GM12892 (cell line): ENCODE results near the gene PPP2R1B.

Experiments used
- POLR2A ChIP-seq: IDR thresholded peaks from 2 replicates; pipeline ENCODE4 v1.6.1; 2011; ENCODE audit warnings: low read depth, low read length, control low read depth
- POLR2AphosphoS5 ChIP-seq: IDR thresholded peaks from 2 replicates; pipeline ENCODE4 v1.6.1; 2011; ENCODE audit warnings: low read depth, low read length, control low read depth

- TF ChIP-seq POLR2A (no peak), POLR2AphosphoS5 (no peak)
Observed at GRCh38 chr11:111776398-111777093, 10.4 kb upstream of the PPP2R1B start.
